HFFc6 (cell line): Measurements from ENCODE around the gene SHISAL2B. TPM values are rescaled to one million over a fixed set of nuclear protein-coding genes. Genes with fewer than 3 reads are reported as not detected.
"Not testable (repeated sequence)": the region's sequence is repeated elsewhere in the genome, so short reads cannot be mapped to it uniquely, and the experiment has no call there.

Source experiments
- DNase-seq: peaks from one replicate; pipeline ENCODE4 v3.0.0-alpha.2; 2018
- H3K27ac Mint-ChIP-seq: 2 replicates; pipeline ENCODE4 v1.8.0; 2020; ENCODE audit warnings: mild to moderate bottlenecking, mixed read lengths
- H3K27me3 Mint-ChIP-seq: 2 replicates; pipeline ENCODE4 v1.8.0; 2021; ENCODE audit warnings: mild to moderate bottlenecking, moderate library complexity, mixed read lengths; ENCODE audit not compliant: insufficient read depth
- H3K36me3 Mint-ChIP-seq: 2 replicates; pipeline ENCODE4 v1.8.0; 2021; ENCODE audit warnings: low read depth, mixed read lengths
- H3K4me1 Mint-ChIP-seq: 2 replicates; pipeline ENCODE4 v1.8.0; 2020; ENCODE audit warnings: low read depth, mixed read lengths
- H3K4me3 Mint-ChIP-seq: 2 replicates; pipeline ENCODE4 v1.8.0; 2020; ENCODE audit warnings: mild to moderate bottlenecking, moderate library complexity, mixed read lengths
- H3K9me3 Mint-ChIP-seq: 2 replicates; pipeline ENCODE4 v1.8.0; 2020; ENCODE audit warnings: mild to moderate bottlenecking, mixed read lengths
- CTCF ChIP-seq: fragments of 200-600 bp; sonication (generic); IDR thresholded peaks from 2 replicates; pipeline ENCODE4 v1.5.0; 2021; ENCODE audit warnings: antibody characterized with exemption, mild to moderate bottlenecking
- total RNA-seq, 6 experiments: library from RNA; stranded (reverse); fragmentation: NEBNext Ultra II Directional; extraction: Animal tissue kit (Norgen Biotek cat#: 25700); gene quantifications; 2 replicates in 1 of 6; 3 replicates in 5 of 6; pipeline ENCODE4 v1.2.3, GENCODE V29; 2021

The SHISAL2B gene
- total RNA-seq, 6 experiments from 2014 or later: not detected

GRCh38 chr5:64700765-64701164 lies 10.5 kb downstream of the SHISAL2B start:
- Mint-ChIP-seq H3K4me3 (no peak overlapping the region), H3K9me3 (peaks cover 12% of the 10 kb centered on the region), H3K27me3 (peaks cover 8% of the 10 kb centered on the region), H3K4me1 (no peaks in the 10 kb centered on the region), H3K27ac (no peak overlapping the region), H3K36me3 (peaks cover 5% of the 10 kb centered on the region)
- TF ChIP-seq CTCF: no peak
- DNase-seq: no peak

- not testable (repeated sequence) for H3K27ac Mint-ChIP-seq, H3K9me3 Mint-ChIP-seq, H3K36me3 Mint-ChIP-seq, H3K27me3 Mint-ChIP-seq, H3K4me3 Mint-ChIP-seq, DNase-seq, H3K4me1 Mint-ChIP-seq
Observed at GRCh38 chr5:64706074-64706473, 15.8 kb downstream of the SHISAL2B start.

GRCh38 chr5:64707191-64707590 lies 16.9 kb downstream of the SHISAL2B start:
- TF ChIP-seq CTCF: no peak
- Mint-ChIP-seq H3K9me3 (no peaks in the 10 kb centered on the region), H3K27me3 (peaks cover 5% of the 10 kb centered on the region; the same call in 1 of the 2 replicates), H3K27ac (no peak overlapping the region), H3K4me3 (no peak overlapping the region), H3K4me1 (no peaks in the 10 kb centered on the region), H3K36me3 (no peaks in the 10 kb centered on the region)
- no peak for DNase-seq

- not testable (repeated sequence) for H3K9me3 Mint-ChIP-seq, H3K4me1 Mint-ChIP-seq, H3K36me3 Mint-ChIP-seq, DNase-seq, H3K4me3 Mint-ChIP-seq, H3K27me3 Mint-ChIP-seq, H3K27ac Mint-ChIP-seq
Observed at GRCh38 chr5:64714495-64714894, 24.2 kb downstream of the SHISAL2B start.

- peaks cover 12% of the 10 kb centered on the region for H3K36me3 Mint-ChIP-seq
- no peak for DNase-seq
- H3K9me3 Mint-ChIP-seq: no peaks in the 10 kb centered on the region
- no peaks in the 10 kb centered on the region for H3K4me1 Mint-ChIP-seq
- no peak for TF ChIP-seq CTCF
- H3K27me3 Mint-ChIP-seq: no peaks in the 10 kb centered on the region
- no peak overlapping the region for H3K27ac Mint-ChIP-seq
- H3K4me3 Mint-ChIP-seq: no peak overlapping the region
Observed at GRCh38 chr5:64722588-64722987, 32.3 kb downstream of the SHISAL2B start.

GRCh38 chr5:64727150-64727549 lies 36.8 kb downstream of the SHISAL2B start:
- TF ChIP-seq CTCF: no peak
- H3K27me3 Mint-ChIP-seq: no peaks in the 10 kb centered on the region
- H3K9me3 Mint-ChIP-seq: no peaks in the 10 kb centered on the region
- H3K27ac Mint-ChIP-seq: no peak overlapping the region
- no peaks in the 10 kb centered on the region for H3K4me1 Mint-ChIP-seq
- H3K4me3 Mint-ChIP-seq: no peak overlapping the region
- peaks cover 19% of the 10 kb centered on the region for H3K36me3 Mint-ChIP-seq
- no peak for DNase-seq

- Mint-ChIP-seq H3K4me3 (no peak overlapping the region), H3K36me3 (peaks cover 6% of the 10 kb centered on the region), H3K9me3 (no peaks in the 10 kb centered on the region), H3K27ac (no peak overlapping the region), H3K4me1 (peaks cover 25% of the 10 kb centered on the region), H3K27me3 (no peaks in the 10 kb centered on the region)
- DNase-seq: no peak
- TF ChIP-seq CTCF: no peak
Observed at GRCh38 chr5:64742411-64742810, 52.1 kb downstream of the SHISAL2B start.
